ENCODE results near the gene HDAC4.

HDAC4 gene

DNA sequence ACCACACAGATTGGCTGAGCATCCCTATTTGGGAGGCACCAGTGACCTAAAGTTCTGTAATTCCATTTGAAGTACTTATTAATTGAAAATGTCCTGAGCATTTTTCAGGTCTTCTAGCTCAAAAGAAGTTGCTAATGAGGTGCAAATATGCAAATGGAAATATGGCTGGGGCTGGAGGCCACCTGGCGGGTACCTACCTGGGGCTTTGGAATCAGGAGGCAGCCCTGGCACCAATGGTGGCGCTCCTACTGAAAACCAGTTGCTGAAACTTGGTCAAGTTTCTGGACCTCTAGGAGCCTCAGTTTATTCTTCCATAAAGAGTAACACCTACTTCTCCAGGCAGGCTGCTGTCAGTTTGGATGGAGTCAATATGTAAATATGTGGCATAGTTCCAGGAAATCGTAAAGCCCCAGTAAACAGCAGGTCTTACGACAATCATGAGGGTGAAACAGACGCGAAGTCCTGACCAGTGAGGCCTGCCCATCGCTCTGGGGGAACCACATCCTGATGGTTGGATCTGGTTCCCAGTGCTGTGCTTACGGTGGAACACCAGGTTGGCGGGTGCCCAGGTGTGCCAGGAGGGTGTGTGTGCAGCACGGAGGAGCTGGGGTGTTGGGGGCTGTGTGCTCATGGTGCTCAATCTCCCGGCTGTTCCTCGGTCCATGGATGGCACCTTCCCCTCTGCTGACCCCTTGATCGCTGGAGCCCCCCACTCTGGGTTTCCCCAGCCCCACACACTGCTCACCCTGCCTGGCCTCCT, 366.8 kb downstream of the HDAC4 start:
- no peak for DNase-seq

DNA sequence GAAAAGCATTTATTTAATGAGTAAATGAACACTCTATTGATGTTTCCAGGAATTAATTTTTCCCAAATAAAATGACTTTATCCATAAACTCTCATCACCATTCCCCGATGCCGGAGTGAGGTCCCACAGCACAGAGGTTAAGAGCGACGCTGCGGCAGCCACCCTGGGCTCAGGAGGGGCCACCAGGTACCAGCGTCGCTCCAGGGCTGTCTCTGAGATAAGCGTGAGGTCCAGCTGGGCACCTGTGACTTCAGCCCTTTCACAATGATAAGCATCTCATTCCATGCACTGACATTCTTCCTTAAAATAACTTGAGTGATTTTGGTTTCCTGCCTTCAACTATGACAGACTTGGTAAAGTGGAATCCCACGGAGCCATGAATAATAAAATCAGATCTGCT, 370.9 kb downstream of the HDAC4 start:
- DNase-seq, result no peak

DNA sequence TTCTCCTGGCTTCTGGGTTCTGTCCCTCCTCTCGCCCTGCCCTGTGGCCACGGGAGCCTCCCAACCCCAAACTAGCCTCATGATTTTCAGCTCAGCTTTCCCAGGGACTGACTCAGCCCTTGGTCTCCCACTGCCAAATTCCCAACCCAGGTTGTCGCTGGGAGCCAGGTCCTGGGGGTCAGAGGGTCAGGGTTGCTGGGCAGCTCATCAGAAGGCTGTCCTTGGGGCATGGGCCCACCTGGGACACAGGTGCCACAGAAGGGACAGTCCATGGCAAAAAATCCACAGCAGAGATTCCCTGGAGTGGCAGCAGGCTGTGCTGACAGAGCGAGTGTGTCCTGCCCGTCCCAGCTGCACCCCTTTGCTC, 372.6 kb downstream of the HDAC4 start:
- DNase-seq, result no peak

DNA sequence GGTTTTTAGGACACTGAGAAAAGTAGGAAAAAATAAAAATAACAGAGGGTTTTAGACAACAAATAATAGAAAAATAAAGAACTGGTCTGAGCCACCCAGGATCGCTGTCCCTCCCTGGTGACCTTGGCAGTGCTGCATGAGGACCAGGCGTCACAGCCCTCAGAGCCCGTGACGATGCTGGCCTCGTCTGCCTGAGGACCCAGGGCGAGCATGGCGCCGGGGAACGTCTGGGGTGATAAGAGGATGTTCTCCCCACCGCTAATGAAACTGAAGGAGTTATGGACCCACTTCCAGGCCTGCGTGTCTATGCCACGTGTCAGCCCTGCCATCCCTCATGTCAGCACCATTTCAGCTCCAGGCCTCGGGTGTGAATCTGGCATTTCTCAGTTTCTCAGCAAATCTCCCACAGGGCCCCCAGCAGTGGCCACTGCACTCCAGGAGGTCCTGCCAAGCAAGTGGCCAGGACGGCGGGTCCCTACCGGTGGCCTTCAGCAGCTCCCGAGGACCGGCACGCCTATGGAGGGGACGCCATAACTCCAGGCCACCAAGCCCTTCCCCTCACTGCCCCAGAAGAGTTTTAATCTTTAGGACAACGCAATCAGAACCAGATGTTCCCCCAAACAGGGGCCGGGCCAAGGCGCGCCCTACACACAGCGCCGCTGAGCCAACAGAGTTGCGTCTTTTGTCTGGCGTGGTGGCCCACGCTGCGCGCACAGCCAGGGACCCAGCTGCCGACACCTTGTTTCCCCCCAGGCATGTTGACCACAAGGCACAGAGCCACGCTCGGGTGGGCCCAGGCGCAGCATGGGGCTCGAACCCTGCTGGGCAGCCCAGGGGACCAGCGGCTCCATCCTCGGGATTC, 373.2 kb downstream of the HDAC4 start:
- DNase-seq, result no peak

DNA sequence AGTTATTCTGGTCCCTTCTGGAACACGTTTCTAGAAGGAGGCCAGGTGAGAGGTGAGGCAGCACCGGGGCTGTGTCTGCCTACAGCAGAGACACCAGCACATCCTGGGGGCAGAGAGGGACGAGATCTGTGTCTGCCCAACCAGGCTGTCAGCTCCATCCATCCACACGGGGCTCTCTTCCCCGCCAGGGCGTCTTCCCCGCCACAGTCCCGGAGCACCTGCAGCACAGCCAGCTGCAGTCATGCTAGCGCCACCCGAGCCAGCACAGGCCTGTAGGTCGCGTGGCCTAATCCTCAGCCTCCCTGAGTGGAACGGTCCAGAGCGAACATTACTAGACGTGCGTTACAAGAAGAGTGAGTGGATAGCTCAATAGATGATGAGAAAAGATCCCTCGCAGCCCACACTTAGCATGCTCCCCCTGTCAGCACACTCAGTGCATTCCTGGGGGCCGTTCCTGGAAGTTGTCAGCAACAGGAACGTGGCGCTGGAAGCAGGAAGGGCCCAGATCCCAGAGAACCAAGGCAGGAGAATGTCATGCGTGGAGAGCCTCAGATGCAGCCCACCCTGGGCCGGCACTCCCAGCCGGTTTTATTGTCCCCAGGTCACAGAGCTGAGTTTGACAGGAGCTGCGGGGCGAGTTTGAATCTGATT, 374.0 kb downstream of the HDAC4 start:
- DNase-seq, result no peak

DNA sequence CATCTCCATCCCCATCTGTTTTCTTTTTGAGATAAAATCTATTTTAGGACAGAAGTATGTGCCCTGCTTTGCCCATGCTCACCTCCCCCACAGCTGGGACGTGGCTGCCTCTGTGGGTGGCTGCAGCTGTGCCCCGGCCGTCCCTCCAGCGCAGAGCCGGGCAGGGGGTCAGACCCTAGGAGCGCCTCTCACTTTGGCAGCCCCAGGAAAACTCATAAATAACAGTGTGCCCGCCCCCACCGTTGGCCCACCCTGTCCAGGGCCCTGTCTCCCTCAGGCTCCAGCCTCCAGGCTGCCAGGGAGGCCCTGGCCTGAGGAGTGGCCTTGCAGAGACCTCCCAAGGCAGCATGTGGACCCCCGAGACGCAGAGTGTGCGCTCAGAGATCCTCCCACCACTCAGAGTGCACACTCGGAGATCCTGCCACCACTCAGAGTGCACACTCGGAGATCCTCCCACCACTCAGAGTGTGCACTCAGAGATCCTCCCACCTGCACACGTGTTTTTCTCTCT, 374.8 kb downstream of the HDAC4 start:
- DNase-seq, result no peak

DNA sequence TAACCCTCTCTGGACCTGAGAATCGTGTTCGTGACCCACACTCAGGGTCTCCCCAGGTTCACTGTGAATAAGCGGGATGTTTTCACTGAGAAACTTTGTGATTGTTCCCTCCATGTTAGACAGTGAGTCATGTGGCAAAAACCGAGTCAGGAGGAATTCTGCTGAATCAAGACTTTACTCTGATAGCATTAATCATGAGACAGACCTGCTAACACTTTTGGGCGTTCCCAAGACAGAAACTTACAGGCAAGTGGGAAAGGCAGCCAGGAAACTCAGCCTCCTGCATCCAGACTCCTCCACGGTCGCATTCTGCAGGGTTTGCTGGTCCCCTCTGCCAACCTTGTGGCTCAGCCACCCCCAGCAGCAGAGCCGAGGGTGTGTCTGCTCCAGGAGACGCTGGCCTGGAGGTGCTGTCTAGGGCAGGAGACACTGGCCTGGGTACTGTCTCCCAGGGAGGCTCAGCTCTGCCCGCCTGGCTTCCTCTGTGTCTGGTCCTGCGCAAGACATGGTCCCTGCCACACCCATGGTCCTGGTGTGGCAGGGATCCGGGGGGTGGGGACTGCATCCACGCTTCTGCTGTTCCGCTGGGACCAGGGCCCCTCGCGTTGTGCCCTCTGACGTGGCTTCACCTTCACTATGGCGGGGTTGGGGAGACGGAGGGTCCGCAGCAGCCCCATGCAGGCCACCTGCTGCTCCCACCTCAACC, 375.6 kb downstream of the HDAC4 start:
- no peak for DNase-seq

DNA sequence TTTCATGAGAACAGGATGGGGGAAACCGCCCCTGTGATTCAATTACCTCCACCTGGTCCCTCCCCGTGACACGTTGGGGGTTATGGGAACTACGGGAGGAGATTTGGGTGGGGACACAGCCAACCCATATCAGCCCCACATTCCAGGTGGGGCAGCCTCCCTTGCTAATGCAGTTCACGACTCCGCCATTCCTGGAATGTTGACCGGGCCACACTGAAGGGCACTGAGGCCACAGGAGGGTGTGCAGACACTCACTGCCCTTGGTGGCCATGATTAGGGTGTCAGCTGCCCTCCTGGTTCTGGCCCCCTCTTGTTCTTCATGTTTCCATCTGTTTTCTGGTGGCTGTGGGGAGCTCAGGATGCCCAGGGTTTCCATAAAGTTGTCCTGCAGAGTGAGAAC, 376.6 kb downstream of the HDAC4 start:
- DNase-seq, result no peak

DNA sequence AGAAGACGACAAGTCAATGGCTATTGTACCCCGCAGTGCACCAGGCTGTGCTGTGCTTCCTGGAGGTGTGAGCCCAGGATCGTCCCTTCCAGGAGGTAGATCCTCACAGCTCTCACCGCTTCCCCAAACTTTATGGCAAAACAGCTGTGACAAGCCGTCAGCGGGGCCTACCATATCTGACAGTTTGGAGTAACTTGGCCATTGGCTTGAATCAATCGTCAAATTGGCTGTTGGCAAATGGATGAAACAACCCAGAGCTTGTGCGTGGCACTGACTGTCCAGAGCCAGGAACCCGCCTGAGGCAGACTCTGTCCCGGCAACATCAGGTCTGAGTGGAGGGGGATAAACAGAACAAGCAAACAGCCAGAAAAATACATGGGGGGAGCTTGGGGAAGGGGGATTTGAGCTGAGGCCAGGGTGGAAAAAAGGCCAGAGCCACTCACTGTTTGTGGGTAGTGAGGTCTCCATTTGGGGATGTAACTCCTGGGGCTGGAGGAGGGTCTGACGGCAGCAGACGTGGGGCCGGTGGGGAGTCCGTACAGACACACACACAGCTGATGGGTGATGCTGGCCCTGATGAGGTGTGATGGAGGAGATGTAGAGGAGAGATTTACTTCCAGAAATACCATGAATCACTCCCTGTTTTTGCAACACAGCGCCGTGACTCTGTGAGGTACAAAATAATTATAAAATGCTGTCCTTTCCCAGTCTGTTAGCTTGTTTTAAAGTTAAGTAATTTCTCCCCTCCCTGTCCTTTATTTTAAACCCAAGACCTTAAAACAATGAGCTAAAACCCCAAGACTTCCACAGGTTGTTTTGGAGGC, 378.2 kb downstream of the HDAC4 start:
- DNase-seq, result no peak

DNA sequence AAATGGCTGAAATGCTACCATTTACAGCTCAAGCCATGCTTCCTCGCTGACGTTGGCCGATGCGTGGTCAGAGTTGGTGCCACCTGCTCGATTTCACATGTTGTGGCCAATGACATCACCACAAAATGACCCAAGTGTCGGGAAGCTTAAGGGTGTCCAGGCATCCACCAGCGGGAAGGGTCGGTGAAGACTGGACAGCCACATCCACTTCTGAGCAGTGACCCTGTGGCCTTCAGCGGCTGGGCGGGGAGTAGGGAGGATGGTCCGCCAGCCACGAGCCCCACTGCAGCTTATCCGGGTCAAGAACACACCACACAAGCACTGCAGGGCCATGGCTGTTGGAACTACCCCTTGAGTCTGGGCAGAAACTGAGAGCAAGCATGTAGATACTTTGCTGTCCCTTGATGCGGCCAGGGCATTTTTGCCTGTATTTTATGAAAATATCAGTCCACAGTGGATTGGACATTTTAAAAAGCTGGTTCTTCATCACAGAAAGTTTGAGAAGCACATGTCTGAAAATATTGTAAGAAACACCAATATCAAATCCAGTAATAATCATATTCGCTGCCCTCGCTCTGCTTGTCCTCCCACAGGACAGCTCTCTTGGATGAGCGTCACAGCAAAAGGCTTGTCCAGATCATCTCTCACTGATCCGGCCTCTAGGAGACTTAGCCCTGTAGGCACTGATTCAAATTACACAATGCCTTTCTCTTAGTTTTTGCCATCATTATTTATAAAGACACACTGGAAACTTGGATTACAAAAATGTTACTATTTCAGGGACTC, 379.0 kb downstream of the HDAC4 start:
- no peak for DNase-seq

DNA sequence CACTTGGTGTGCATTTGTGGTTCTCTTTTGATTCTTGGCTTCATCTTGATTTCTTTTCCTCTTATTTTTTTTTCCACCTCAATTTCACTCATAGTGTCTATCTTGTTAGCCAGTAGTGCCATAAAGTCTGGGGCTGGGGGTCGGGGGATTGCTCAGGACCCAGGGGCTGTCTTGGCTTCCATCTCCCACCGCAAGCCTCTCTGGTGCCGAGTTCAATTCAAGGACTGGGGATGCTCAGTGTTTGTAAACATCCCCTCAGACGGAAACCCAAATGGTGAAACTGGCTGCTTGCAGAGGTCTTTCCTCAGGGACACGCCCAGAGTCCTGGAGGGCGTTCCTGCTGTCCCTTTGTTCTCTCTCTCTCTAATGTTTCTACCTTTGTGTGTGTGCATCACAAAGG, 379.6 kb downstream of the HDAC4 start:
- DNase-seq, result no peak

DNA sequence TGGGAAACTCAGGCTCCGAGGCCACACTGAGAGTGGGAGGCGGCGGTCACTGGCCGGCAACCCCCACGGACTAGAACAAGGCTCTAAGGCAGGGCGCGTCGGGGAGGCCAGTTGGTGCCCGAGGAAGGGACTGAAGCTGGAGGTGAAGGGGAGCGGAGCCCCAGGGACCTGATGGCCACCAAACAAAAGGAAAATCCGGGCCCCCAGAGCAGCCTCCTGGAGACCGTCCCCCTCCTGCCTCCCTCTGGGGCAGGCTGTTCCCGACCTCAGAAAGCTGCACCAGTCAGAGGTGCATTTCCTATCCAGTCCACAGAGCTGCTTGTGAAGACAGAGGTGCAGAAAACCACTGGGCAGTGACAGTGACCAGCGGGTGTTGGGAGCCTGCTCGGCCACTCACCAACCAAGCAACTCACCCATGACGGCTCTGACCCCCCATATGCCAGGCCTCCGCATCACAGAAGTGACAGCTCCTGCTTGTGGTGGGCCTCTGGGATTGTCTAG, 380.2 kb downstream of the HDAC4 start:
- no peak for DNase-seq

DNA sequence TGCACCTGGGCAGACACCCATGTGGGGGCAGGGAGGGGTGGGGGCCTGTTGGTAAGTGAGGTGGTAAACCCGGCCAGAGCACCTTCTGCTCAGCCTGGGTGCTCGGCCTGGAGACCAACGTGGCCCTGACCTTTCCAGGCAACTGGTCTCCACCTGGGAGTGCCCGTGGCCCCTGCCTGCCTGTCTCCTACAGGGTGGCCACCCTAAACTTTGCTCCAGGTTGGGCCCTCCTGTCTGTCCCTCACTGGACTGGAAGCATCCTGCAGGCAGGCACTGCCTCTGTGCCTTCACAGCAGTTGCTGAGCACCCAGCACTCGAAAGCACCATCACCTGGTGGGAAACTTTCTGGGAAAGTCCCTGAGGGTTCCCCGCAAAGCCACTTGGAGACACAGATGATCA, 381.6 kb downstream of the HDAC4 start:
- DNase-seq, result no peak

DNA sequence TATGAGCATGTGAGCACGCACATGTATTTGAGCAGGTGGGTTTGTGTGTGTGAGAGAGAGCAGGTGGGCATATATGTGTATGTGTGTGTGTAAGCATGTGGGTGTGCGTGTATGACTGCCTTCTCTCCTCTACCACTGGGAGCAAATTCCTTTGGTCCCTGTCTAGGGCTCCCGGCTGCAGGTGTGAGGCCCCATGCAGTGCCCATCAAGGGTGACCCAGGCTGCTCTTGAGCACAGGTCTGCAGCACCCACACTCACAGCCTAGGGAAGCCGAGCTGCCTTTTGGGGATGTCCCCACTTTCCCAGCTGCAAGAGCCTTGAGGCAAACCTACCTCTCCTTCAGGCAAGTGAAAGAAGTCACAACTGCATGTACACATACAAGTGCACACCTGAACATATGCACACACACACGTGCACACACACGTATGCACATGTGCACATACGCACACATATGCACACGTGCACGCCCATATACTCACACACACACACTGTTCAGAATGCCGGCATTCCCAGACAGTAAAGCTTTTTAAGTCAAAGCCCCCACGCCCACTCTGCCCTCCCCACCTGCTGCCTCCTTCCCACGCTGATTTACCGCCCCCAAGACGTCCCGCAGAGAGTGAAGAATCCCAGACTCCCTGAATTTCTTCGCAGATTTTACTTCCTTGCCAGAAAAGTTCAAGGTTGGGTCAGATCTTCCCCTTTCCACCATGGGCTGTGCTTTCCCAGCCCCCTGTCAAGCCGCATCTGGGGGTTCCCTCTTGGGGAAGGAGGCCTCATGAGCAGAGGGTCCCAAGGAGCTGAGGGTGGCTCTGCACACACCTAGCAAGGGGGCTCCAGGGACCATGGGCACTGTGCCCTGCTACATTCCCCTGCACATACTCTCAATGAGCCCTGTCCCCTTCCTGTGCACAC, 382.3 kb downstream of the HDAC4 start:
- DNase-seq, result no peak

DNA sequence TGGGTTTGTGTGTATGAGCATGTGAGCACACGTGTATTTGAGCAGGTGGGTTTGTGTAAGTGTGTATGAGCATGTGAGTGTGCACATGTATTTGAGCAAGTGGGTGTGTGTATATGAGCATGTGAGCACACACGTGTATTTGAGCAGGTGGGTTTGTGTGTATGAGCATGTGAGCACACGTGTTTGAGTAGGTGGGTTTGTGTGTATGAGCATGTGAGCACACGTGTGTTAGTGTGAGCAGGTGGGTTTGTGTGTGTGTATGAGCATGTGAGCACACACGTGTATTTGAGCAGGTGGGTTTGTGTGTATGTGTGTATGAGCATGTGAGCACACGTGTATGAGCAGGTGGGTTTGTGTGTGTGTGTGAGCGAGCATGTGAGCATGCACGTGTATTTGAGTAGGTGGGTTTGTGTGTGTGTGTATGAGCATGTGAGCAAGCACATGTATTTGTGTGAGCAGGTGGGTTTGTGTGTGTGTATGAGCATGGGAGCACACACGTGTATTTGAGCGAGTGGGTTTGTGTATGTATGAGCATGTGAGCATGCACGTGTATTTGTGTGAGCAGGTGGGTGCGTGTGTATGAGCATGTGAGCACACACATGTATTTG, 383.2 kb downstream of the HDAC4 start:
- DNase-seq, result no peak

DNA sequence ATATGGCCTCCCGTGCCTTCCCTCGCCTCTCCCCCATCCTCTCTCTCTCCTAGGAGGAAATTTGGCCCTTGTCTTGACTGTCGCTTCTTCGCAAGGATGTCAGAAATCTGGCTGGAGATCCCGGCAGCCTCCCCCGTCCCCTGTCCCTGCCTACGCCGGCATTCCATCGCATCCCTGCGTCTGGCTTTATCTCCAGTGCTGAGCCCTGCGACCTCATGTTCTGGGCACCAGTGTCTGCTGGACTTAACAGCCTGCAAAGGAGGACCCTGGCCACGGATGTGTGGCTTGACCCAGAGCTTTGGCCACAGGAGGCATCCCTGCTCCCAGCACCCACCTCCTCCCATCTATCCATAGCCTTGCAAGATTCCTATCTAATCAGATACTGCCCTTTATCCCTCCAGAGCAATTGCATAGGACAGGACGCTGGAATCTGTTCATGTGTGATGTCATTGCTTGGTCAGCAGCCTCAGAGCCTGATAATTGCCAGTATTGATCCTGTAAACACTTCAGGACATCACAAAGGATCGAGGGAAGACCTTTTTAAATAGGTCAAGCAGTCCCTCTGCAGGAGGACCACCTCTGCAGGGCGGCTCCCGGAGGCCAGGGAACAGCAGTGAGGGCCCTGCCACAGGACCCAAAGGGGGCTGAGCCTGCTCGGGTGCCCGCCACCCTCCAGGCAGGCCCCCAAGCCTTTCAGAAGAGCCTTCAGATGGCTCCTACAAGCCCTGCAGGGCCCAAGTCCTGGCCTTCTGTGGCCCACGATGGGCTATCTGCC, 384.7 kb downstream of the HDAC4 start:
- DNase-seq, result no peak

DNA sequence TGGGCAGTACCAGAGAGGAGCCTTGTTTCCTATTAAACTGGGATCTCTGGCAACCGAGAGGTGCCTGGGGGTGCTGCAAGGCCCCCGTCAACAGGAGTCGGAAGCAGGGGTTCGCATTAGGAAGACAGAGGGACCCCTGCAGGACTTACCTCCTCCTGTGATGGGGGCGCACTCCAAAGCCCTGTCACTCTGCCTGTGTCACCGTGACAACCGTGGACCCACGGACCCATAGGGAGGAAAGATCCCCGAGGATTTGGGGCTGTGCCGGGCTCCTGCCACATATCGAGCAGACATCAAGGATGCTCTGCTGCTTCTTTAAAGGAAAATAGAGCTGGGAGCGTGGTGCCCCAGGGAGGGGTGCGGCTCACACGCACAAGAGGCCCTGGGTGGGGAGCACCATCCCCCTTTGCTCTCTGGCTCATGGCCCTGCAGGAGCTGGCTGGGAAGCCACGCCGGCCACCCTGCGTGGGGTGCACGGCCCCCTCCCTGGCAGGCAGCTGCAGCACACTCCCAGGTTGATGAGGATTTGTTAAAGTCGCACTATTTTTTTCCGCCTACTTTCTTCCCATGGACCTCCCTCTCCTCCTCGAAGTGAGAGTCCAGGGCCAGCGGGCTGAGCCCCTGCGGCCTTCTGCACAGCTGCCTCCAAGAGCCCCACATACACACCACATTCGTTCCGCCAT, 385.5 kb downstream of the HDAC4 start:
- DNase-seq, result no peak
